KMS-11 (cell line): ENCODE measurements around the gene POU6F2.

ENCODE experiments used
- H2AFZ ChIP-seq: fragments of 200-600 bp; sonication (generic); 2 replicates; pipeline ENCODE4 v1.6.1; 2016; ENCODE audit warnings: antibody characterized with exemption, mixed run types, low read depth
- H3K27ac ChIP-seq: fragments of 200-600 bp; sonication (generic); 2 replicates; pipeline ENCODE4 v1.6.1; 2016; ENCODE audit warnings: mild to moderate bottlenecking, mixed run types
- H3K27me3 ChIP-seq: fragments of 200-600 bp; sonication (generic); 2 replicates; pipeline ENCODE4 v1.6.1; 2017; ENCODE audit warnings: mild to moderate bottlenecking, low read depth, mixed run types, moderate library complexity; ENCODE audit not compliant: insufficient read depth
- H3K36me3 ChIP-seq: fragments of 200-600 bp; sonication (generic); 2 replicates; pipeline ENCODE4 v1.6.1; 2017; ENCODE audit warnings: mild to moderate bottlenecking, mixed run types; ENCODE audit not compliant: insufficient read depth
- H3K4me1 ChIP-seq: fragments of 200-600 bp; sonication (generic); 2 replicates; pipeline ENCODE4 v1.6.1; 2016; ENCODE audit warnings: mild to moderate bottlenecking, low read depth, mixed run types; ENCODE audit not compliant: poor library complexity, severe bottlenecking
- H3K4me2 ChIP-seq: fragments of 200-600 bp; sonication (generic); 2 replicates; pipeline ENCODE4 v1.7.0; 2016; ENCODE audit warnings: mild to moderate bottlenecking, mixed run types
- H3K4me3 ChIP-seq: fragments of 200-600 bp; sonication (generic); IDR thresholded peaks from 2 replicates; pipeline ENCODE4 v1.6.1; 2017; ENCODE audit warnings: low read depth, low read length, mixed read lengths; ENCODE audit not compliant: insufficient read depth
- H3K79me2 ChIP-seq: fragments of 200-600 bp; sonication (generic); 2 replicates; pipeline ENCODE4 v1.6.1; 2016; ENCODE audit warnings: low read depth, mixed run types; ENCODE audit not compliant: insufficient read depth
- H3K9ac ChIP-seq: fragments of 200-600 bp; sonication (generic); 2 replicates; pipeline ENCODE4 v1.6.1; 2016; ENCODE audit warnings: mild to moderate bottlenecking, mixed run types
- H4K20me1 ChIP-seq: fragments of 200-600 bp; sonication (generic); 2 replicates; pipeline ENCODE4 v1.6.1; 2016; ENCODE audit warnings: mild to moderate bottlenecking, mixed run types; ENCODE audit not compliant: insufficient read depth
- TF ChIP-seq, protein P1 (sequence below): fragments of 200-600 bp; sonication (generic); conservative IDR thresholded peaks from 2 replicates; pipeline ENCODE4 v1.6.1; 2017; ENCODE audit warnings: low read depth, mild to moderate bottlenecking, antibody characterized with exemption, low read length, moderate library complexity, mixed read lengths

POU6F2 gene

DNA sequence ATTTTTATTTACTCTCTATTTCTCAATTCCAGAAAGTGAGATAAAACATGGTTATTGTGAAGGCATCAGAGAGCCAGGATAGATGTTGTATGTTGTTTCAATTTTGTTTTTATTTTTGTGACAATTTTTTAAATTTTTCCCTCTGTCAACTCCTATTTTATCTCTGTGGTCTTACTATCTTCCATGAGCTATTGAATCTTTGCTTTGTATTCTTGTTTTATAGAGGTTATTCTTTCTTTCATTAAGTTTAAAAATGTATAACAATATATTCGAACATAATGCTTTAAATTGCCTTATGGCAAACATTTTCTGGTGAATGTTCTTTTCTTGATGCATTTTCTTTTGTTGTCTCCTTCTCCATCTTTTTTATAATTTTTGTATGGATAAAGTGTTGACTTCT lies 78.4 kb downstream of the POU6F2 start:
- Histone ChIP-seq H3K9ac (no peak overlapping the region), H3K79me2 (no peaks in the 10 kb centered on the region), H2AFZ (no peak overlapping the region), H3K36me3 (no peaks in the 10 kb centered on the region), H3K4me3 (no peak overlapping the region), H4K20me1 (no peaks in the 10 kb centered on the region), H3K4me1 (no peaks in the 10 kb centered on the region), H3K27ac (no peak overlapping the region), H3K4me2 (no peak overlapping the region), H3K27me3 (no peaks in the 10 kb centered on the region)
- TF ChIP-seq, protein P1, sequence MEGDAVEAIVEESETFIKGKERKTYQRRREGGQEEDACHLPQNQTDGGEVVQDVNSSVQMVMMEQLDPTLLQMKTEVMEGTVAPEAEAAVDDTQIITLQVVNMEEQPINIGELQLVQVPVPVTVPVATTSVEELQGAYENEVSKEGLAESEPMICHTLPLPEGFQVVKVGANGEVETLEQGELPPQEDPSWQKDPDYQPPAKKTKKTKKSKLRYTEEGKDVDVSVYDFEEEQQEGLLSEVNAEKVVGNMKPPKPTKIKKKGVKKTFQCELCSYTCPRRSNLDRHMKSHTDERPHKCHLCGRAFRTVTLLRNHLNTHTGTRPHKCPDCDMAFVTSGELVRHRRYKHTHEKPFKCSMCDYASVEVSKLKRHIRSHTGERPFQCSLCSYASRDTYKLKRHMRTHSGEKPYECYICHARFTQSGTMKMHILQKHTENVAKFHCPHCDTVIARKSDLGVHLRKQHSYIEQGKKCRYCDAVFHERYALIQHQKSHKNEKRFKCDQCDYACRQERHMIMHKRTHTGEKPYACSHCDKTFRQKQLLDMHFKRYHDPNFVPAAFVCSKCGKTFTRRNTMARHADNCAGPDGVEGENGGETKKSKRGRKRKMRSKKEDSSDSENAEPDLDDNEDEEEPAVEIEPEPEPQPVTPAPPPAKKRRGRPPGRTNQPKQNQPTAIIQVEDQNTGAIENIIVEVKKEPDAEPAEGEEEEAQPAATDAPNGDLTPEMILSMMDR: no peak

DNA sequence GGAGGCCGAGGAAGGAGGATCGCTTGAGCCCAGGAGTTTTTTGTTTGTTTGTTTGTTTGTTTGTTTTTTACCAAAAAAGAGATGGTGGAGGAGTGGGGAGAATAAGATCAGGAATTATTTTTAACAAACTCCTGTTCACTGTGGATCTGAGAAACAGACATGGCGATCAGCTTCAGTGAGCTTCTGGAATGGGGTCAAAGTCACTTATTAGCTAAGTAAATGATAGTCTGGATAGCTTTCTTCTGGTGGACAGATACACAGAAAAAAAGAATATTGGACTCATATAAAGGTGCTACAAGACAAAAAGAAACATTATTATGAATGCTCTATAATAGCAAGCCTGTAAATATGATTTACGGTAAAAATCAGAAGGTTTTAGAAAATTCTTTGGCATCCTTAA lies 85.1 kb downstream of the POU6F2 start:
- H3K36me3 ChIP-seq: no peaks in the 10 kb centered on the region
- no peaks in the 10 kb centered on the region for H3K4me1 ChIP-seq
- no peaks in the 10 kb centered on the region for H3K79me2 ChIP-seq
- H3K27me3 ChIP-seq: no peaks in the 10 kb centered on the region
- H3K9ac ChIP-seq: no peak overlapping the region
- H3K4me3 ChIP-seq: no peak overlapping the region
- no peak overlapping the region for H2AFZ ChIP-seq
- TF ChIP-seq, protein P1: no peak
- no peaks in the 10 kb centered on the region for H4K20me1 ChIP-seq
- no peak overlapping the region for H3K4me2 ChIP-seq
- no peak overlapping the region for H3K27ac ChIP-seq

DNA sequence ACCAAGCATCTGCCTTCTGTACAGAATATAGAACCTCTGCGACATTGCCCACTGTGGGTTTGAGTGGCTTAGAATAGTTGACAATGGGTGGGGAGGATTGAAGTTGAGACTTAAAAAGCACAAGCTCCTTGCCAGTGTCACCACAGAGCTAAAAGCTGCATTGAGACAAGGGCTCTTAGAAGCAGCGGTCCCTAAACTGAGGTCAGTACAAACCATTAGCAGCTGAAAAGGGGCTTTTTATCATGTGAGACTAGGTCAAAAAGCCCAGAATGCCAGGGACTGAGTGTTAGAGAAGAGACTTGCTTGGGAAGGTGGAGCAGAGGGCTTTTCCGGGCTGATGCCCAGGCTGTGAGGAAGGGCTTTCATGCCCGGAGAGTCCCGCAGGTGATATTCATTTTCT lies 91.3 kb downstream of the POU6F2 start:
- Histone ChIP-seq H2AFZ (no peak overlapping the region), H3K79me2 (no peaks in the 10 kb centered on the region), H3K9ac (no peak overlapping the region), H3K27me3 (no peaks in the 10 kb centered on the region), H3K36me3 (no peaks in the 10 kb centered on the region), H4K20me1 (no peaks in the 10 kb centered on the region), H3K4me2 (no peak overlapping the region), H3K27ac (no peak overlapping the region), H3K4me1 (no peaks in the 10 kb centered on the region), H3K4me3 (no peak overlapping the region)
- TF ChIP-seq, protein P1: no peak

DNA sequence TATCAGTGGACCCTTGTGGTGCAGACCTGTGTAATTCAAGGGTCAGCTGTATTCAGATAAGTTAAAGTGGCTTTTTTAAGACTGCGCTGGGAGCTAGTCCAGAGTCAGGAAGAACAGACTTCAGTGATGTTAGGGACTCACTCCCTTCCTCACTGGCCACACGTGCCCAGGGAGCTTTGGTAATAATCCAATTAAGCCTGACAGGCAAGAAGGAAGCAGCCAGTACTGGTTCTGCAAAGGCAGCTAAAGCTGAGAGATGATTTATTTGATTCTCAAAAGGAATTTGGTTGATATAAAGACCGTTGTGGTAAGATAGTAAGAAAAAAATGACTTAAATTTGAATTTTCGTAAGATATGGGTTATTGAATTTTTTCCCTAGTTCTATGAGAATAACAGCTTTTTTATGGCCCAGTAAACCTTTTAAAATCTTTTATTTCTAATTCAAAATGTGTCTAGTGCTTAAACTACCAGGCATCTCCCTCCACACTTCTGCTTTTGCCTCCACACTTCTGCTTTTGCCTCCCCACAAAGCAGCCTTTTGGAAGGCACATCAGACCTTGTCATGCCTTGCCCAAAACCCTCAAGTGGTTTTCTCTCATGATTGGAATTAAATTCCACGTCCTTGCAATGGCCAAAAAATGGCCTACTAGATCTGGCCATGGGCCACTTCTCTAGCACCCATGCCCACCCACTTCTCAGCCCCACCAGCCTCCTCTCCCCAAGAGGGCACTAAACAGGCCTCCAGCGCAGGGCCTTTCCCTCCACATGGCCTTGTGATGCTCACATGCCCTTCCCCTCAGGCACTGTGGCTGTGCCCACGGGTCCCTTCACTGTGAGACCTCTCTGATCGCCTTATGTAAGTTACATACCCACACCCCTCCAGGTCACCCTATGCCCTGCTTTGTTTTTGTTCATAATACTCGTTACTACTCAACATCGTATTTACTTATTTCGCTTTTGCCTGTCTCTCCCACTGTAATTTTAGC lies 92.5 kb downstream of the POU6F2 start:
- Histone ChIP-seq H3K79me2 (no peaks in the 10 kb centered on the region), H3K9ac (no peak overlapping the region), H3K36me3 (no peaks in the 10 kb centered on the region), H2AFZ (no peak overlapping the region), H3K27ac (no peak overlapping the region), H3K27me3 (no peaks in the 10 kb centered on the region), H4K20me1 (no peaks in the 10 kb centered on the region), H3K4me3 (no peak overlapping the region), H3K4me1 (no peaks in the 10 kb centered on the region), H3K4me2 (no peak overlapping the region)
- TF ChIP-seq, protein P1: no peak
